IPS DF 6.9 (cell line): ENCODE measurements around the gene EPS8L1.
"Not testable (repeated sequence)": the region's sequence is repeated elsewhere in the genome, so short reads cannot be mapped to it uniquely, and the experiment has no call there.

Source experiments
- DNase-seq: peaks from one replicate; pipeline ENCODE4 v3.0.0-alpha.2; 2013; ENCODE audit warnings: low read depth, low spot score
- H3K27ac ChIP-seq: one replicate; pipeline ENCODE4 v1.5.1; 2013; ENCODE audit warnings: low read length, control low read depth
- H3K27me3 ChIP-seq: 2 replicates; pipeline ENCODE4 v1.6.1; 2013; ENCODE audit warnings: mild to moderate bottlenecking, low read length; ENCODE audit not compliant: control insufficient read depth, insufficient read depth
- H3K36me3 ChIP-seq: 2 replicates; pipeline ENCODE4 v1.6.1; 2013; ENCODE audit warnings: low read length; ENCODE audit not compliant: control insufficient read depth, insufficient read depth
- H3K4me1 ChIP-seq: 2 replicates; pipeline ENCODE4 v1.6.1; 2013; ENCODE audit warnings: low read length; ENCODE audit not compliant: control insufficient read depth, insufficient read depth
- H3K4me3 ChIP-seq: 2 replicates; pipeline ENCODE4 v1.5.1; 2013; ENCODE audit warnings: mild to moderate bottlenecking, low read length
- H3K9me3 ChIP-seq: 2 replicates; pipeline ENCODE4 v1.6.1; 2013; ENCODE audit warnings: low read length, inconsistent platforms; ENCODE audit not compliant: control insufficient read depth, insufficient read depth
- WGBS: extraction: QIAGEN DNeasy Blood & Tissue Kit; methylation state at CpG from one replicate; pipeline ENCODE4 v1.1.7; 2013; ENCODE audit warnings: mixed read lengths, missing lambda C conversion rate; ENCODE audit not compliant: insufficient read length, insufficient coverage; 5-methylcytosine and 5-hydroxymethylcytosine counted together

EPS8L1 gene

GRCh38 chr19:55096061-55096701, 20.5 kb downstream of the EPS8L1 start:
- H3K9me3 ChIP-seq: no peaks in the 10 kb centered on the region
- DNase-seq: no peak
- no peaks in the 10 kb centered on the region for H3K27me3 ChIP-seq
- WGBS: no CpG with 5 or more reads among the region's 23 CpGs
- no peak overlapping the region for H3K4me3 ChIP-seq
- peaks cover 4% of the 10 kb centered on the region; the same call in 1 of the 2 replicates for H3K36me3 ChIP-seq
- no peak overlapping the region for H3K27ac ChIP-seq
- peaks cover 5% of the 10 kb centered on the region; the same call in 1 of the 2 replicates for H3K4me1 ChIP-seq

- no peak for DNase-seq
- peaks cover 1% of the 10 kb centered on the region; the same call in 1 of the 2 replicates for H3K4me1 ChIP-seq
- H3K27ac ChIP-seq: no peak overlapping the region
- H3K4me3 ChIP-seq: no peak overlapping the region
- H3K9me3 ChIP-seq: no peaks in the 10 kb centered on the region
- H3K27me3 ChIP-seq: no peaks in the 10 kb centered on the region
- no CpG with 5 or more reads among the region's 23 CpGs for WGBS
- peaks cover 4% of the 10 kb centered on the region; the same call in 1 of the 2 replicates for H3K36me3 ChIP-seq
Observed at GRCh38 chr19:55097864-55098715, 22.4 kb downstream of the EPS8L1 start.

- H3K4me3 ChIP-seq: no peak overlapping the region
- H3K36me3 ChIP-seq: peaks cover 8% of the 10 kb centered on the region; the same call in 1 of the 2 replicates
- no peaks in the 10 kb centered on the region for H3K27me3 ChIP-seq
- DNase-seq: no peak
- WGBS: no CpG with 5 or more reads among the region's 27 CpGs
- H3K9me3 ChIP-seq: no peaks in the 10 kb centered on the region
- H3K4me1 ChIP-seq: peaks cover 1% of the 10 kb centered on the region; the same call in 1 of the 2 replicates
- no peak overlapping the region for H3K27ac ChIP-seq
Observed at GRCh38 chr19:55098716-55099556, 23.3 kb downstream of the EPS8L1 start.

- H3K36me3 ChIP-seq: peaks cover 8% of the 10 kb centered on the region; the same call in 1 of the 2 replicates
- H3K4me1 ChIP-seq: peaks cover 1% of the 10 kb centered on the region; the same call in 1 of the 2 replicates
- no CpG with 5 or more reads among the region's 27 CpGs for WGBS
- no peak overlapping the region for H3K4me3 ChIP-seq
- H3K27ac ChIP-seq: no peak overlapping the region
- no peak for DNase-seq
- no peaks in the 10 kb centered on the region for H3K9me3 ChIP-seq
- H3K27me3 ChIP-seq: no peaks in the 10 kb centered on the region
Observed at GRCh38 chr19:55099557-55100506, 24.2 kb downstream of the EPS8L1 start.

- no peak overlapping the region for H3K4me3 ChIP-seq
- no peak for DNase-seq
- H3K27me3 ChIP-seq: no peaks in the 10 kb centered on the region
- no CpG with 5 or more reads among the region's 10 CpGs for WGBS
- H3K27ac ChIP-seq: no peak overlapping the region
- H3K4me1 ChIP-seq: peaks cover under 1% of the 10 kb centered on the region; the same call in 1 of the 2 replicates
- peaks cover 4% of the 10 kb centered on the region; the same call in 1 of the 2 replicates for H3K36me3 ChIP-seq
- no peaks in the 10 kb centered on the region for H3K9me3 ChIP-seq
Observed at GRCh38 chr19:55101261-55101660, 25.6 kb downstream of the EPS8L1 start.

- H3K4me3 ChIP-seq: no peak overlapping the region
- no peak for DNase-seq
- no peak overlapping the region for H3K27ac ChIP-seq
- no peaks in the 10 kb centered on the region for H3K9me3 ChIP-seq
- no peaks in the 10 kb centered on the region; the same call in 1 of the 2 replicates for H3K4me1 ChIP-seq
- H3K27me3 ChIP-seq: no peaks in the 10 kb centered on the region
- WGBS: no CpG with 5 or more reads among the region's 9 CpGs
- H3K36me3 ChIP-seq: peaks cover 8% of the 10 kb centered on the region; the same call in 1 of the 2 replicates
Observed at GRCh38 chr19:55103190-55103589, 27.5 kb downstream of the EPS8L1 start.

GRCh38 chr19:55105237-55105636, 29.6 kb downstream of the EPS8L1 start:
- DNase-seq: no peak
- Histone ChIP-seq H3K36me3 (peaks cover 8% of the 10 kb centered on the region; the same call in 1 of the 2 replicates), H3K27me3 (no peaks in the 10 kb centered on the region), H3K4me3 (no peak overlapping the region), H3K9me3 (no peaks in the 10 kb centered on the region), H3K27ac (no peak overlapping the region), H3K4me1 (no peaks in the 10 kb centered on the region; the same call in 1 of the 2 replicates)
- no CpG with 5 or more reads among the region's 2 CpGs for WGBS

GRCh38 chr19:55106591-55106990, 30.9 kb downstream of the EPS8L1 start:
- Histone ChIP-seq H3K27me3 (no peaks in the 10 kb centered on the region), H3K9me3 (no peaks in the 10 kb centered on the region), H3K4me1 (no peaks in the 10 kb centered on the region; the same call in 1 of the 2 replicates), H3K27ac (no peak overlapping the region), H3K36me3 (peaks cover 8% of the 10 kb centered on the region; the same call in 1 of the 2 replicates), H3K4me3 (no peak overlapping the region)
- no CpG with 5 or more reads among the region's 6 CpGs for WGBS
- DNase-seq: no peak

GRCh38 chr19:55107252-55107651, 31.6 kb downstream of the EPS8L1 start:
- not testable (repeated sequence) for H3K27me3 ChIP-seq, H3K27ac ChIP-seq, H3K4me1 ChIP-seq, H3K9me3 ChIP-seq, H3K4me3 ChIP-seq, H3K36me3 ChIP-seq, DNase-seq
- WGBS: no CpG with 5 or more reads among the region's 3 CpGs
